Amniotic epithelial cell (primary cell): ENCODE results near the gene RPL39.
"Not testable (repeated sequence)": the region's sequence is repeated elsewhere in the genome, so short reads cannot be mapped to it uniquely, and the experiment has no call there.

Experiments used
- DNase-seq: peaks from one replicate; pipeline ENCODE4 v3.0.0-alpha.2; 2010; ENCODE audit warnings: low read depth

The RPL39 gene

DNA sequence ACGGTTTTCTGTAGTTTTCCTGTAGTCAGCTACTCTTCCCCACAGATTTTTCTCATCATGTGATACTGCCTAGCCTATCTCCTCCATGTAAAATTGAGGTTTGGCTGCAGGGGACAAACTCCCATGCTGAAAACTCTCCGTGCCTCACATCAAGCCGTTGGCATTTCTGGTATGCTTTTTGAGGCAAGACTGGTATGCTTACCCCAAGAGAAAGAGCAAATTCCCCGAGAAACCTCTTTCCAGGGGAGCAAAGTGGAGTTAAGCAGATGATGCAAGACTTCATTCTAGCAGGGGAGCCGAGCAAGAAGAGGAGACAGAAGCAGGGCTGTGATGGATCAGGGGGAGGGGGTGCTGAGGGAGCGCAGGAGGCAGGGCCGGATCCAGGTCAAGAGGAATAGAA, 28.2 kb downstream of the RPL39 start:
- DNase-seq, result peak; percentile 91

DNA sequence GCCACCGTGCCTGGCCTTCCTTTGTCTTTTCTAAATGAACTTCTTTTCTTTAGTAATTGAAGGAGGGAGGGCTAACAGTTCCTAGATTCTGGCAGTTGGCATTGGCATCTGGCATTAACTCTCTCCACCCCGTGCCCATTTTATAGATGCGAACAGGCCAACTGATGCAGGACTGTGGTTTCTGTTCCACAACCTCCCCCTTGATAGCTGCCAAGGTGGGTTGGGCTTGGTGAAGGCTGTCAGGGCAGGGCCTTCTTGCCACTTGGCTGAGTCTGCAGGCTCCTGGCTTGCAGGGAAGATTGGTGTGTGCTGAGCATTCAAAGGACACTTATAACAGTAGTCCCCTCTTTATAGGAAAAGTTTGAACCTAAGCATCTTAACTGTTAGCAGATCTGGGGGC, 28.7 kb downstream of the RPL39 start:
- DNase-seq, result no peak

DNA sequence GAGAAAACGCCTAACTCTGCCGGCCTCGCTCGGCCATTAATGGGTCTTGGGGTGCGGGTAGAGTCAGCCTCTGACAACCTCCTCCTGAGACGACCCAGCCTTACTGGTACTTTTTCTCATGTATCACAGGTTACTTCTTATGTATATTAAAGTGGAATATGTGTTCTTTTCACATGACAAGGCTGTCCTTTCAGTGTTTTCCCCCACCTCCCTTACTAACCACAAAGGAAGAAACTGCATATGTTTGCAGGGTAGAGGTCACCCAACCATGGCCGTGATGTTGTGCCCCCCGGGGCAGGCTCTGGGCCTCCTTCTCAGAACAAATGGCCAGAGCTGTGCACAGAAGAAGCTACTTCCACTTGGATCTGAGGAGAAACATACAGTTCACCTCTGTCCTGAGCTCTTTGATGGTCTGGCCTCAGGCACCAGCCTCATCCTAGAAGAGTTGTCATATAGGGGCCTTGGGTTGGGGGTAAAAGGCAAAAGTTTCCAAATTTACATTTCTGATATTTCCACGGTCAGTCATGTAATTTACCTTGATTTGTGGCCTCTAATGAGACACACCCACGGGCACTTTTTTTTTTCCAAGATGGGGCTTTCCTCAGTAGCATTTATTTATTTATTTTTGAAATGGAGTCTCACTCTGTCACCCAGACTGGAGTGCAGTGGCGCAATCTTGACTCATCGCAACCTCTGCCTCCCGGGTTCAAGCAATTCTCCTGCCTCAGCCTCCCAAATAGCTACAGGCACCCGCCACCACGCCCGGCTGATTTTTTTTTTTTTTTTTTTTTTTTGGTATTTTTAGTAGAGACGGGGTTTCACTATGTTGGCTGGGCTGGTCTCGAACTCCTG, 31.2 kb downstream of the RPL39 start:
- DNase-seq, result no peak

DNA sequence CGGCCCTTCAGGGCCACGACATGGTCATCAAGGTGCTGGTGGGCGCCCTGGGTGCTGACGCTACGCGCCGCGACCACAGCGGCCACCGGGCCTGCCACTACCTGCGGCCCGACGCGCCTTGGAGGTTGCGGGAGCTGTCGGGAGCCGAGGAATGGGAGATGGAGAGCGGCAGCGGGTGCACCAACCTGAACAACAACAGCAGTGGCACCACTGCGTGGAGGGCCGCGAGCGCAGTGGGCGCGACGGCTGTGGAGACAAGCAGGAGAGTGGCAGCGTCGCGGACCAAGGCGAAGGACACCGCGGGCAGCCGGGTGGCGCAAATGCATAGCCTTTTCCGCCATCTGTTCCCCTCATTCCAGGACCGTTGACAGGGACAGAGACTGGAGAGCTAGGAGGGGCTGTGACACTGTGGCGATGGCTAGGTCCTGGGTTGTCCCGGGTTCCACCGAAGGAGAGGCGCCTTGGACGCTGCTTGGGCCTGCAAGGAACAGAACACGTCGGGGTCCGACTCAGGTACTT, 32.1 kb downstream of the RPL39 start:
- DNase-seq, result no peak

DNA sequence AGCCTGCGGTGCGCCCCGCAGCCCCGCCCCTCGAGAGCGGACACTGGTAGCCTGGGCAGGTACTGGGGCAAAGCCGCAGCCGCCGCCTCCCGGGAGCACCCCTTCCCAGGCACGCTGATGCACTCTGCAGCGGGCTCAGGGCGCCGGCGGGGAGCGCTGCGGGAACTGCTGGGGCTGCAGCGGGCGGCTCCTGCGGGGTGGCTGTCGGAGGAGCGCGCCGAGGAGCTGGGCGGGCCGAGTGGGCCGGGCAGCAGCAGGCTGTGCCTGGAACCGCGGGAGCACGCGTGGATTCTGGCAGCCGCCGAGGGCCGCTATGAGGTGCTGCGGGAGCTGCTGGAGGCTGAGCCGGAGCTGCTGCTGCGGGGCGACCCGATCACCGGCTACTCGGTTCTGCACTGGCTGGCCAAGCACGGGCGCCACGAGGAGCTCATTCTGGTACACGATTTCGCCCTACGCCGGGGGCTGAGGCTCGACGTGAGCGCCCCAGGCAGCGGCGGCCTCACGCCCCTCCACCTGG, 32.6 kb downstream of the RPL39 start:
- DNase-seq, result no peak

DNA sequence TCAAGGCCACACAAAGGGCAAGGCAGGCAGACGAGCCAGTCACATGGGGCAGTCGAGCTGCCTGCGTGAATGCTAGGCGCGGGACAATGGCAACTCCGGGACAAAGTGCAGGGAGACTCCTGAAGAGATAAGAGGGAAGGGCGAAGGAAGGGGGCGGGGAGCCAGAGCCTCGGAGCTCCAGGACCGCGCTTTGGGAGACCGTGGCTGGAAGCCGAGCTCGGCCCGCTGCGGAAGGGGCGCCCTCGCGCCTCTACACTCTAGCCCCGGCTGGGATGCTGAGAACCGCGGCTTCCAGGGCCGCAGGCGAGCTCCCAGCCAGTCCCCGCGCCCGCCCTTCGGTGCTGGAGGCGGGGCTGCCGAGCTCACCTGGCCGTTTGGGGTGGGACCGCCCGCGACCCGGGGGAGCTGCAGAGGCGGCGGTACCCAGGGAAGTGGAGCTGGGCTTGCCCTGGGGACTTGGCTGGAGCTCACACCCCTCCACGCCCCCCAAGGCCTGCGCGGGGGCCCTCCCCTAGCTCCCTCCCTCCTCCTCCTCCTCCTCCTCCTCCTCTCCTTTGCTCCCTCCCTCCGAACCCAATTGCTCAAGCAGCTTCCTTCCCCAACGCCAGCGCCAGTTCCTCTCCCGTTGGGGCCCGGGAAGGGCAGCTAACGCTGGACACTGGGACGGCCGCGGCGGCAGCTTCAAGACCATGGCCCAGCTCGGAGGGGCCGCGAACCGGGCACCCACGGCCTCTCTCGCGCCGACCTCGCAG, 33.3 kb downstream of the RPL39 start, which contains the start of gene SOWAHD:
TSS of gene SOWAHD (plus strand) at position 610 of the 752 bp plus-strand sequence. CDS start at position 690, 80 bp downstream.
- DNase-seq, result no peak

DNA sequence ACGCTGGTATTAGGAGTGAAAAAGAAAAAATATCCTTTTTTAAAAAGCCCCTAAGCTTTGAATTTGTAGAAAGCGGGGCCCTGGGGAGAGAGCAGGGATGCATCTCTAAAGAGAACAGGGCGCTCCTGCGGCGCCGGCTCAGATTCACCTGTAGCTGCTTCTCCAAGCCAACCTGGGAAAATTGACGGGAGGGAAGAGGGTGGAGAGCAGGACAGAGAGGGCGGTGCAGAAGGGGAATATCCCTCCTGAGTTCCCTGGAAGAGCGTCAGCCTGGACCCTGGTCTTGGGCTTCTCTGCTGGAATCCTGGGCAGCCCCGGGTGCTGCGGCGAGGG, 33.8 kb downstream of the RPL39 start:
- DNase-seq, result no peak

DNA sequence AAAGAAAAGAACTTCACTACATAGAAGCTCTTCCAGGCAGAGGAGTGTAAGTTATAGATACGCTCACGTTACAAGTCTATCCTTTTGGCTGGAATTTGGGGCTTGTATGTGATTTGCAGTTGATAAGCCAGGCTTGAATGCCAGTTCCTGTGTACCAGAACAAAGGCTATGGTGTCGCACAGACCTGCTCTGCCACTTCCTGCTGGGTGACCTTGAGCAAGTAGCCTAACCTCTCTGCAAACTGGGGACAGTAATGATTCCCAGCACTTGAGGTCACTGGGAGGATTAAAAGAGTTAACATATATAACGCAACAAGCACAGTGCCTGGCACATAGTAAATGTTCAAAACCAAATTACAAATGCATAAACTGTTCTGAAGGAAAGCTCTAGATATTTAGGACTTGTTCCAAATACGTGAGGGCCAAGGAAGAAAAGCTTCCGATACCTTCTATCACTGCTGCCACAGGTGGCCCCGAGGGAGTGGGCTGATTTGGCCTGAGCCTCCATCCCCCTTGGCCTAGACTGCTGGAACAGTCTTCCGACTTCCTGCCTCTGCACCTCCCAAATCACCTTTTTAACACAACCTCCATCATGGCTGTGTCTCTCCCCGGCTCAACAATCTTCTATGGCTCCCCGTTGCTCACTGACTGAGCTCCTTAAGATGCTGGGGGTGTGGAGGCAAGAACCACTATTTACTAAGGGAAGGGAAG, 34.3 kb downstream of the RPL39 start:
- DNase-seq, result no peak

DNA sequence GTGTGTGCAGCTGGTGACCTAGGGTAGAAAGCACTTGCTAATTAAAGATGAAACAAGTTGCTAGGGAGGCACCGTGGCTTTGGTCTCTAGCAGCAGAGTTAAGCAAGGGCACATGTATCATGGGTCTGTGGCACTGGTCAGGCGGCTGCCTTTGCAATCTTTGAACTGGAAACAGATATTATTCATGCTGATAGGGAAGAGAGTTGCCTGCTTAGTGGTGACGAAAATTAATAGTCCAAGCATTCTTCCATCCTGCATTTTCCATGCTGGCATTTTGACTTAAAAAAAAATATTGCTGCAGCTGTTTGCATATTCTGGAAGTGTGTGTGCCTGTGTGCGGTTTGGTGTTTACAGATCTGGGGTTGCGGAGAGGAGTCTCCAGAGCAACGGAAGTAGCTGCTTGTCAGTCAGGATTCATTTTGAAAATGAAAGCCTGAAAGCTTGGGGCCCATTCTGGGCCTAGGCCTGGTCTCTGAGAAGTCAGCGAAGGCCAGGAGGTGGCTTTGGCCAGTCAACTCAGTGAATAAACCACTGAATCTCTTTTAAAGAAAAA, 35.4 kb downstream of the RPL39 start:
- peak; percentile 88 for DNase-seq

DNA sequence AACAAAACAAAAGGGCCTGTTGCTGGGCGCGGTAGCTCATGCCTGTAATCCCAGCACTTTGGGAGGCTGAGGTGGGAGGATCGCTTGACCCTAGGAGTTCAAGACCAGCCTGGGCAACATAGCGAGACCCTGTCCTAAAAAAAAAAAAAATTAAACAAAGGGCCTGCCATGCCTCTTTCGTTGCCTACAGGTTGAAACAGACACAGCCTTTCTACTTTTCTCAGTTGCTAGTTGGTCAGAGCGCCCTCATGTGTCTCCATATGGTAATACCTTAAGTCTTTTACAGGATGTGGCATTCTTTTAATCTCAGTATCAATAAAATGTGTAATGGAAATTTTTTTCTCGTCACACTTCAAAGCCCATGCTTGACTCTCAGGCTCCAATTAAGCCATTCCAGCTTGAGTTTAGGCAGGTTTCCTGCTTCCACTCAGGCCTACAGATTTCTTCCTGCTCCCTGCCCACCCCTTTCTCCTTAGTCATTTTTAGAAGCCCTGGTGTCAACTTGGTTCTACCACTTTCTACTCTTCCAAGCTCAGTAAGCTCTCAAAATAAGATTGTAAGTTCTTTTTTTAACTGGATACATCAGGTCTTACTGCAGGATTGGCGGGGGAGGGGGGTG, 37.7 kb downstream of the RPL39 start:
- peak; percentile 34 for DNase-seq

DNA sequence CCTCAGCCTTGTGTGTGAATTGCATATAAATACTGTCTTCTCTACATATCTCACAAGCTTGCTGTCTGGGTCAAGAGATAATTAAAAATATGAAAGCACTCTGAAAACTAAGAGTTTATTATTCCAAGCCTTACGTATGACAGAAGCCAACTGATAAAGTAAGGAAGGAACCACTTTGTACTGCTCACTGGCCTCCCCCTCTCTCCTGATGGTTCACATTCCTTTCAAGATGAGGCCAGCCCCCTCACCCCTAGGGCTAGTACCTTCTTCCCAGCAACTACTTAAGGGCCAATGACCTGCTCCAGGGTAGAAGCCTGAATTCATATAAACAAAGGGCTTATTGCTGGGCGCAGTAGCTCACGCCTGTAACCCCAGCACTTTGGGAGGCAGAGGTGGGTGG, 38.4 kb downstream of the RPL39 start:
- DNase-seq, result peak; percentile 52

DNA sequence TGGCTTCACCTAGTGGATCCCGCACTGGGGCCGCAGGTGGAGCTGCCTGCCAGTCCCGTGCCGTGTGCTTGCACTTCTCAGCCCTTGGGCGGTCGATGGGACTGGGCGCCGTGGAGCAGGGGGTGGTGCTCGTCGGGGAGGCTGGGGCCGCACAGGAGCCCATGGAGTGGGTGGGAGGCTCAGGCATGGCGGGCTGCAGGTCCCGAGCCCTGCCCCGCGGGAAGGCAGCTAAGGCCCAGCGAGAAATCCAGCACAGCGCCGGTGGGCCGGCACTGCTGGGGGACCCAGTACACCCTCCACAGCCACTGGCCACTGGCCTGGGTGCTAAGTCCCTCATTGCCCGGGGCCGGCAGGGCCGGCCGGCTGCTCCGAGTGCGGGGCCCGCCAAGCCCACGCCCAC, 40.7 kb downstream of the RPL39 start:
- not testable (repeated sequence) for DNase-seq

DNA sequence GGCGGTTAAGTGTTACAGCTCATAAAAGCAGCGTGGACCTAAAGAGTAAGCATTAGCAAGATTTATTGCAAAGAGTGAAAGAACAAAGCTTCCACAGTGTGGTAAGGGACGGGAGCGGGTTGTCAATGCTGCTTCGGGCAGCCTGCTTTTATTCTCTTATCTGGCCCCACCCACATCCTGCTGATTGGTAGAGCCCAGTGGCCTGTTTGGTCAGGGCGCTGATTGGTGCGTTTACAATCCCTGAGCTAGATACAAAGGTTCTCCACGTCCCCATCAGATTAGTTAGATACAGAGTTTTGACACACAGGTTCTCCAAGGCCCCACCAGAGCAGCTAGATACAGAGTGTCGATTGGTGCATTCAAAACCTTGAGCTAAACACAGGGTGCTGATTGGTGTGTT, 41.3 kb downstream of the RPL39 start:
- not testable (repeated sequence) for DNase-seq

DNA sequence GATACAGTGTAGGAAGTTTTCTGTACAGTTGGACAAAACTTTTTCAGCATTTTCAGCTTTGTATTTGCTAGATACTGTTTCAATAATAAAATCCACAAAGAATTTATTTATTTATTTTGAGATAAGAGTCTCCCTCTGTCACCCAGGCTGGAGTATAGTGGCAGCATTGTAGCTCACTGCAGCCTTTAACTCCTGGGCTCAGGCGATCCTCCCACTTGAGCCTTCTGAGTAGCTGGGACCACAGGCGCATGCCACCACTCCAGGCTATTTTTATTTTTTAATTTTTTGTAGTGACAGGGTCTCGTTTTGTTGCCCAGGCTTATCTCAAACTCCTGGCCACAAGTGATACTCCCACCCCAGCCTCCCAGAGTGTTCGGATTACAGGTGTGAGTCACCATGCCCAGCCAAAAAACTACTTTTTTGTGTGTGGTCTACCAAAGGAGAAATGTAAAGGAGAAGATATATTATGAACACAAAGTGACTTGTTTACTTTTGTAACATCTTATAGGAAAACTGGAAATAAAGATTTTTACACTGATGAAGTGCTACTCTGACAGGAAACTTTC, 46.1 kb downstream of the RPL39 start:
- peak; percentile 26 for DNase-seq

DNA sequence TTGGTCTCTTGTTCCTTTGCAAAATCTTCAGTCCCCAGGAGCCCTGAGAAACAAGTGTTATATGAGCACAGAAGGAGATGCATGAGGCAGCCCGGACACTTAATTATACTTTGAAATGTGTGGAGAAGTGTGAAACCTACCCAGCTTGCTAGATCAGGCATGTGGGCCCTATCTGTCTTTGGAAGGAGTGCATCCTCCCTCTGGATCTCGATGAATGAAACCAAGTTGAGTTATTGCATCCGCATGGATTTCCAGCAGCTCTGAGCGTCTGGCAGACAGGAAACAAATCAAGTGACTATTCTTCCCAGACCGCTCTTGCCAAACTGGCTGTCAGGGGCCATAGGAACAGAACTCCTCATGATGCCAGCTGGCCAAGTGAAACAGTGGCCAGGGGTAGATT, 52.7 kb downstream of the RPL39 start:
- no peak for DNase-seq
